ENCODE data around the gene ZKSCAN1. TPM values are rescaled to one million over a fixed set of nuclear protein-coding genes. Genes with fewer than 3 reads are reported as not detected.

ZKSCAN1 gene
- total RNA-seq, 1 donor from 2014 or later: 59.0 TPM

DNA sequence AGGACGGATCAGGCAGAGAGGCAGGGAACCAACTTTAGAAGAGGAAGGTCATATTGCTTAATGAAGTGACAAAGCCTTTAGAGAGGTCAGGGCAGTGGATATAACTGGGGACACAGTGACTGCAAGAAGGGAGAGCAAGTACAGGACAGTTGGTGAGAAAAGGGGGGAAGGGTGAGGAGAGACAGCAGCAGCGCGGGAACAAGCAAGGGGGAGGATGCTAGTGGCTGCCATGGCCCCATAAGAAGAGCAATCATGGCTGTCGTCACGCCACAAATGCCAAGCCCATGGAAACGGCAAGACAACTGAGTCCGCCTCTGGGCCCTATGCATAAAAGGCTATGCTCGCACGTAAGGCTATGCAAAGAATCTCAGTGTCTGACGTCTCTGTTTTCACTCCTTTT lies 57.1 kb downstream of the ZKSCAN1 start:
- POLR2A ChIA-PET: interaction anchor here (0.6 kb wide), 1 partner anchor 87 kb away, joined by 5 read pairs; no protein-coding TSS in a partner anchor

DNA sequence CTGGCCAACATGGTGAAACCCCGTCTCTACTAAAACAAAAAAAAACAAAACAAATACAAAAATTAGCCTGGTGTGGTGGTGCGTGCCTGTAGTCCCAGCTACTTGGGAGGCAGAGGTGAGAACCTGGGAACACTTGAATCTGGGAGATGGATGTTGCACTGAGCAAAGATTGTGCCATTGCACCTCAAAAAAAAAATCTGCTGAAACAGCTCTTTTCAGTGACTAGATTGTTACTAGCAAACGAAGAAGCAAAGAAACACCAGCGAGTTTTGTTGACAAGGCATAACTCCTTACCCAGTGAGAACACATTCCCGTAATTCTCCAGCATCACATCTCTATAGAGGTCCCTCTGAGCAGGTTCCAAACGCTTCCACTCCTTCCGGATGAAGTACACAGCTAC lies 59.4 kb downstream of the ZKSCAN1 start:
- DNase-seq (no peak), ATAC-seq (ENCODE audit: low read depth) (no peak)
- TF ChIP-seq, protein P1, sequence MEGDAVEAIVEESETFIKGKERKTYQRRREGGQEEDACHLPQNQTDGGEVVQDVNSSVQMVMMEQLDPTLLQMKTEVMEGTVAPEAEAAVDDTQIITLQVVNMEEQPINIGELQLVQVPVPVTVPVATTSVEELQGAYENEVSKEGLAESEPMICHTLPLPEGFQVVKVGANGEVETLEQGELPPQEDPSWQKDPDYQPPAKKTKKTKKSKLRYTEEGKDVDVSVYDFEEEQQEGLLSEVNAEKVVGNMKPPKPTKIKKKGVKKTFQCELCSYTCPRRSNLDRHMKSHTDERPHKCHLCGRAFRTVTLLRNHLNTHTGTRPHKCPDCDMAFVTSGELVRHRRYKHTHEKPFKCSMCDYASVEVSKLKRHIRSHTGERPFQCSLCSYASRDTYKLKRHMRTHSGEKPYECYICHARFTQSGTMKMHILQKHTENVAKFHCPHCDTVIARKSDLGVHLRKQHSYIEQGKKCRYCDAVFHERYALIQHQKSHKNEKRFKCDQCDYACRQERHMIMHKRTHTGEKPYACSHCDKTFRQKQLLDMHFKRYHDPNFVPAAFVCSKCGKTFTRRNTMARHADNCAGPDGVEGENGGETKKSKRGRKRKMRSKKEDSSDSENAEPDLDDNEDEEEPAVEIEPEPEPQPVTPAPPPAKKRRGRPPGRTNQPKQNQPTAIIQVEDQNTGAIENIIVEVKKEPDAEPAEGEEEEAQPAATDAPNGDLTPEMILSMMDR (IDR thresholded peaks at IDR 0.05): no peak
- Mint-ChIP-seq H3K4me1 (peaks cover 3% of the 10 kb centered on the region), H3K27ac (no peak overlapping the region), H3K9me3 (peaks cover 20% of the 10 kb centered on the region), H3K27me3 (no peaks in the 10 kb centered on the region), H3K36me3 (ENCODE audit: low read depth) (peaks cover 84% of the 10 kb centered on the region), H3K4me3 (no peak overlapping the region)
- ChIA-PET POLR2A (no interaction called here), CTCF (no interaction called here)
- intact Hi-C loops (cut with micrococcal nuclease): no loop called here

More for the DNA sequence above, 57.1 kb downstream of the ZKSCAN1 start:
- no peak overlapping the region for H3K4me3 Mint-ChIP-seq
- TF ChIP-seq, protein P1 (IDR thresholded peaks at IDR 0.05): no peak
- DNase-seq (no peak), ATAC-seq (ENCODE audit: low read depth) (no peak)
- H3K27ac Mint-ChIP-seq: no peak overlapping the region
- intact Hi-C loops (cut with micrococcal nuclease): no loop called here
- peaks cover 20% of the 10 kb centered on the region for H3K9me3 Mint-ChIP-seq
- peaks cover 83% of the 10 kb centered on the region for H3K36me3 Mint-ChIP-seq (ENCODE audit: low read depth)
- CTCF ChIA-PET: no interaction called here
- no peaks in the 10 kb centered on the region for H3K27me3 Mint-ChIP-seq
- peaks cover 3% of the 10 kb centered on the region for H3K4me1 Mint-ChIP-seq

DNA sequence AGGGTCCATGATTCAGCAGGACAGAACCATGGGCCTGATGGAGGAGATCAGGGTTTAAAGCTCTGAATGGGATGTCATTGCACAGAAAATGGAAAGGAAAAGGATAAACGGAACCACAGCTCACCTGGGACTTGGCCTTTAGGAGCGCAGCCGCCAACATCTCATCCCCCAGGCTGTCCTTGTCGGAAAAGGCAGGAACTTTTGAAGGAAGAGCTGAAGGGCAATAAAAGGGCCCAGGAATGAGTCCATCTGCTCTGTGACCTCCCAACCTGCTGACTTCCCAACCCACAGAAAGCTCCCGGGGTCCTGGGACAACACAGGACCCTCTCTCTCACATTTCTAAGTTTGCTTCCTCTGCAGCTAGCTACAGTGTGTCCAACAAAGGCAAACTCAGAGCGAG lies 60.0 kb downstream of the ZKSCAN1 start:
- Mint-ChIP-seq H3K4me3 (no peak overlapping the region), H3K4me1 (peaks cover 8% of the 10 kb centered on the region), H3K27me3 (no peaks in the 10 kb centered on the region), H3K36me3 (ENCODE audit: low read depth) (peaks cover 79% of the 10 kb centered on the region), H3K27ac (no peak overlapping the region), H3K9me3 (peaks cover 17% of the 10 kb centered on the region)
- intact Hi-C loops (cut with micrococcal nuclease): no loop called here
- DNase-seq (no peak), ATAC-seq (ENCODE audit: low read depth) (no peak)
- ChIA-PET CTCF (no interaction called here), POLR2A (interaction anchor here (0.6 kb wide), 1 partner anchor 59 kb away, joined by 3 read pairs; no protein-coding TSS in a partner anchor)
- TF ChIP-seq, protein P1 (IDR thresholded peaks at IDR 0.05): no peak

DNA sequence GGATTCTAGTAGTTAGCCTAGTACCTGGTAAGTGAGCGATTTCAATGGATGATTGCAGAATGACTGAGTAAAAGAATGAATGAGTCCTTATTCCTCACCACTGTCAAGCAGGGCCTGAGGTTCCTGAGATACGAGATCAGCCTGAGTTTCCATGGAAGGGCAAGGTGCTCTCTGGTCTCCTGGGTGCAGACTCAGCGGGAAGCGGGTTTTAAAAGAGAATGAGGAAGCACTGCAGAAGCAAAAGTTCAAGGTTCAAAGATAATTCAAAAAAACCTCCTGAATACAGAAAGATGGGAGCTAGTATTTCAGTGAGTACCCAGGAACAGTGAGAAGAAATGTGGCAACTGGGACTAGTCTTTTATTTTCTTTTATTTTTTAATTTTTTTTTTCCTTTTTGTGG lies 61.8 kb downstream of the ZKSCAN1 start:
- H3K4me1 Mint-ChIP-seq: peaks cover 21% of the 10 kb centered on the region
- intact Hi-C loops (cut with micrococcal nuclease): no loop called here
- H3K27me3 Mint-ChIP-seq: no peaks in the 10 kb centered on the region
- peaks cover 68% of the 10 kb centered on the region for H3K36me3 Mint-ChIP-seq (ENCODE audit: low read depth)
- CTCF ChIA-PET: no interaction called here
- H3K4me3 Mint-ChIP-seq: no peak overlapping the region
- ATAC-seq (ENCODE audit: low read depth) (no peak), DNase-seq (no peak)
- peaks cover 6% of the 10 kb centered on the region for H3K9me3 Mint-ChIP-seq
- TF ChIP-seq, protein P1 (IDR thresholded peaks at IDR 0.05): no peak
- POLR2A ChIA-PET: interaction anchor here (1.2 kb wide), 1 partner anchor 46 kb away, joined by 5 read pairs; no protein-coding TSS in a partner anchor
- no peak overlapping the region for H3K27ac Mint-ChIP-seq

DNA sequence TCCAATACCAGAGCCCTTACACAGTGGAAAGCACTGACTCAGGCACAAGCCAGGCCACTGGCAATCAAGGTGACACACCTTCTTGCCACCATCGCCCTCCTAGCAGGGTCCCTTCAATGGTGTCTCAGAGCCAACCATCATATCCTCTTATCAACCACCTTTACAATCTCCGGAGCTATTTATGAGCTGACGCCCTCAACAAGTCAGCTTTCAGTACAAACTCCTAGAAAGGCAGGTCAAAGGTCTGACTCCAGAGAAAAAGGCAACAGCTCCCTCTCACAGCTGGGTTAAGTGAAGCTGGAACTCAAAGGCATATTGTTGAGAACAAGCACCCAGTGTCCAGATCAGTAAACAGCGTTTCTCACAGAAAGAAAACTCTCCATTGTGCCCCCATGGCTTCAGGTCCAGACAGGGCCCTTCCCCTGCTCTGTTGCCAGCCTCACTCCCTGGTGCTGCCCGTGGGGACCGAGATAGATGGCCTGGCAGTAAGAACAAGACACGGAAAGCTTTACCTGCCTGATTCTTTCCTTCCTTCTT lies 63.7 kb downstream of the ZKSCAN1 start:
- H3K4me3 Mint-ChIP-seq: no peak overlapping the region
- POLR2A ChIA-PET: interaction anchor here (0.6 kb wide), 1 partner anchor 64 kb away, joined by 3 read pairs; the partner anchor contains the start of gene ZKSCAN1

More for the DNA sequence above, 63.7 kb downstream of the ZKSCAN1 start:
- TF ChIP-seq, protein P1 (IDR thresholded peaks at IDR 0.05): no peak
- intact Hi-C loops (cut with micrococcal nuclease): no loop called here
- no peak for DNase-seq
- Mint-ChIP-seq H3K27me3 (no peaks in the 10 kb centered on the region), H3K9me3 (no peaks in the 10 kb centered on the region), H3K27ac (no peak overlapping the region), H3K4me1 (peaks cover 34% of the 10 kb centered on the region), H3K36me3 (ENCODE audit: low read depth) (peaks cover 51% of the 10 kb centered on the region)
- no peak for ATAC-seq (ENCODE audit: low read depth)
- CTCF ChIA-PET: no interaction called here
